Hematopoietic multipotent progenitor cell (in vitro differentiated cells): ENCODE data around the gene DNAJC24. TPM values are rescaled to one million over a fixed set of nuclear protein-coding genes. Genes with fewer than 3 reads are reported as not detected.

Source experiments
- DNase-seq, 3 donors: peaks; one replicate each; pipeline ENCODE4 v3.0.0-alpha.2; 2011 to 2015; ENCODE audit warnings: low read depth in 2 of 3, low spot score in 2 of 3
- total RNA-seq: library from RNA; depleted of rRNA; stranded (reverse); fragments of >200 nt; gene quantifications from one replicate; pipeline ENCODE4 v1.2.3, GENCODE V29; 2012

The DNAJC24 gene
- total RNA-seq, 1 donor = 4.3 TPM

- no peak for DNase-seq
Measured at GRCh38 chr11:31412946-31413345, 43.3 kb downstream of the DNAJC24 start.

GRCh38 chr11:31414338-31414737 lies 44.7 kb downstream of the DNAJC24 start:
- no peak for DNase-seq

GRCh38 chr11:31415435-31415834 lies 45.8 kb downstream of the DNAJC24 start:
- DNase-seq = no peak

- DNase-seq = no peak
Measured at GRCh38 chr11:31417357-31417756, 47.7 kb downstream of the DNAJC24 start.

GRCh38 chr11:31417816-31418215 lies 48.2 kb downstream of the DNAJC24 start:
- DNase-seq = no peak

GRCh38 chr11:31419138-31419537 lies 49.5 kb downstream of the DNAJC24 start:
- DNase-seq = no peak

GRCh38 chr11:31419669-31420068 lies 50.0 kb downstream of the DNAJC24 start:
- no peak for DNase-seq

GRCh38 chr11:31421820-31422219 lies 52.2 kb downstream of the DNAJC24 start:
- DNase-seq = no peak

- DNase-seq = no peak
Measured at GRCh38 chr11:31422703-31423102, 53.0 kb downstream of the DNAJC24 start.

- DNase-seq = no peak
Measured at GRCh38 chr11:31424652-31425051, 55.0 kb downstream of the DNAJC24 start.

- DNase-seq = no peak
Measured at GRCh38 chr11:31433851-31434250, 64.2 kb downstream of the DNAJC24 start.

GRCh38 chr11:31437742-31438435 lies 68.2 kb downstream of the DNAJC24 start:
- no peak for DNase-seq

GRCh38 chr11:31441296-31441695 lies 71.6 kb downstream of the DNAJC24 start:
- no peak for DNase-seq

- DNase-seq = no peak
Measured at GRCh38 chr11:31442086-31442485, 72.4 kb downstream of the DNAJC24 start.

GRCh38 chr11:31443802-31444201 lies 74.1 kb downstream of the DNAJC24 start:
- no peak for DNase-seq

GRCh38 chr11:31445621-31446020 lies 76.0 kb downstream of the DNAJC24 start:
- DNase-seq = no peak

- no peak for DNase-seq
Measured at GRCh38 chr11:31449040-31449439, 79.4 kb downstream of the DNAJC24 start.

- DNase-seq = no peak
Measured at GRCh38 chr11:31450841-31451240, 81.2 kb downstream of the DNAJC24 start.

- DNase-seq = no peak
Measured at GRCh38 chr11:31455177-31455576, 85.5 kb downstream of the DNAJC24 start.

- DNase-seq = no peak
Measured at GRCh38 chr11:31464436-31464835, 94.8 kb downstream of the DNAJC24 start.

- DNase-seq = no peak
Measured at GRCh38 chr11:31474083-31474482, 104.4 kb downstream of the DNAJC24 start.

GRCh38 chr11:31477528-31478222 lies 108.0 kb downstream of the DNAJC24 start:
- DNase-seq = no peak
